AML-193 (cell line): ENCODE results near the gene SFRP5.

ENCODE experiments used
- DNase-seq, 2 experiments: peaks; one replicate each; lab custom pipeline; 2025; lab: John Stamatoyannopoulos, UW

The SFRP5 gene, protein sequence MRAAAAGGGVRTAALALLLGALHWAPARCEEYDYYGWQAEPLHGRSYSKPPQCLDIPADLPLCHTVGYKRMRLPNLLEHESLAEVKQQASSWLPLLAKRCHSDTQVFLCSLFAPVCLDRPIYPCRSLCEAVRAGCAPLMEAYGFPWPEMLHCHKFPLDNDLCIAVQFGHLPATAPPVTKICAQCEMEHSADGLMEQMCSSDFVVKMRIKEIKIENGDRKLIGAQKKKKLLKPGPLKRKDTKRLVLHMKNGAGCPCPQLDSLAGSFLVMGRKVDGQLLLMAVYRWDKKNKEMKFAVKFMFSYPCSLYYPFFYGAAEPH

DNA sequence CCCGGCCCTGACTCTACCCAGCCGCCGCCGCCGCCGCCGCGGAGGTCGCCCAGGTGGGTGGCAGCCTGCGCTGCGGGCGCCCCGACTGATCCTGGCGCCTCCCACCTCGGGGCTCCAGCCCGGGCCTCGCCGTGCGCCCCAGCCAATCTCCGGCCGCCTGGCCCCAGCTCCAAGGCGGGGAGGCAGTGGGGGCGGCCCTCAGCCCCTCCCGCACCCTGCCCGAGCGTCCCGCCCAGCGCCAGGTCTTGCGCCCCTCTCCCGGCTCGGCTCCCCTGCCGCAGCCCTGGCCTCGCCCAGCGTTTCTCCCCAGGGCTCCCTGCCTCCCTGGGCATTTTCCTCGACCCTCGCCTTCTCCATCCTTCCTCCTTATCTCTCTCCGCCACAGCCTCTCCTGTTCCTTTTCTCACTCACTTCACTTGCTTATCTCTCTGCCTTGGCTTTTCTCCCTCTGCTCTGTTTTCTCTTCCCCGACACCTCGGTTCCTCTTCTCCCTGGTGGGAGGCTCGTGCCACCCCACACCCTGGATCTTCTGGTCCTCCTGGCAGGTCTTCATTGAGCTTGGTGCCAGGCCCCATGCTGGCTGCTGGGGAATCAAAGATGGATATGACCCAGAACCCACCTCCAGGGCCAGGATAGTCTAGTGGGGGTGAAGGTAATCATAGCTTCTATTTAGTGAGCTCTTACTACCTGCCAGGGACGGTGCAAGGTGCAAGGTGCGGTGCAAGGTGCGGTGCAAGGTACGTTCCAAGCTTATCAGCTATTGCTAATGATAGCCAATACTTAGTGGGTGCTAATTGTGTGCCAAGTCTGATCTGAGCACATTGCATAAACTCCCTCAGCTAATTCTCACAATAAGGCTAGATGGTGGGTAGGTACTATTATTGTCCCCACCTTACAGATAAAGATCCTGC, at the start of gene SFRP5:
TSS of gene SFRP5 (minus strand) at position 87 of the 911 bp plus-strand sequence. CDS start 166 bp downstream, outside the sequence.
- DNase-seq: no peak

DNA sequence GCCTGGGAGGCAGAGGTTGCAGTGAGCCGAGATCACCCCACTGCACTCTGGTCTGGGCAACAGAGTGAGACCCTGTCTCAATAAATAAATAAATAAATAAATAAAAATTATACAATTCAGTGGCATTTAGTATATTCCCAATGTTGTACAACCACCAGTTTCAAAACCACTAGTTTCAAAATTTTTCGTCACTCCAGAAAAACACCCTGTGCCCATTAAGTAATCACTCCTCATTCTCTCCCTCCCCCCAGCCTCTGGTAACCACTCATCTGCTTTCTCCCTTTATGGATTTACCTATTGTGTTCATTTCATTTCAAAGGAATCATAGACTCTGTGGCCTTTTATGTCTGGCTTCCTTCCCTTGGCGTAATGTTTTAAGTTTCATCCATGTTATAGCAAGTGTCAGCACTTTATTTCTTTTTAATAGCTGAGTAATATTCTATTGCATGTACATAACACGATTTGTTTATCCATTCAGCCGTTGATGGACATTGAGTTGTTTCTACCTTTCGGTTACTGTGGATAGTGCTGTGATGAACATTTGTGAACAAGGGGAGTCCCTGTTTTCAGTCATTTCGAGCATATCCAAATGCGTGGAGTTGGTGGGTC, 48.4 kb upstream of the SFRP5 start:
- DNase-seq: no peak

DNA sequence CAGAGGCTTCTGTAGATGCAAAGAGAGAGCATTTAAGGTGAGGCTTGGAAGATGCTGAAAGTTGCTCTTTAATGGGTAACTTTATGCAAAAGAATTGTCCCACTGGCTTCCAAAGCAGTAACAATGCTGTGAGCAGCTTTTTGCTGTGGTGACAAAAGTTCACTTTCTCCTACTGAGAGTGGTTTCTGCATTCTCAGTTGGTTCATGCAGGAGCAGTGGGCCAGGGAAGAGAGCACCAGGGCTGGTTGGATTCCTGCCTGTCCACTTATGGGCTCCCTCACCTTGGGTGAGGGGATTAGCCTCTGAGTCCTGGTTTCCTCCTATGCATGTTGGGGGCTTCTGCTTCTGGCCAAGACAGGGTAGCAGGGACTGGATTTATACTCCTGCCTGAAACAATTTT, 46.8 kb upstream of the SFRP5 start:
- no peak for DNase-seq

DNA sequence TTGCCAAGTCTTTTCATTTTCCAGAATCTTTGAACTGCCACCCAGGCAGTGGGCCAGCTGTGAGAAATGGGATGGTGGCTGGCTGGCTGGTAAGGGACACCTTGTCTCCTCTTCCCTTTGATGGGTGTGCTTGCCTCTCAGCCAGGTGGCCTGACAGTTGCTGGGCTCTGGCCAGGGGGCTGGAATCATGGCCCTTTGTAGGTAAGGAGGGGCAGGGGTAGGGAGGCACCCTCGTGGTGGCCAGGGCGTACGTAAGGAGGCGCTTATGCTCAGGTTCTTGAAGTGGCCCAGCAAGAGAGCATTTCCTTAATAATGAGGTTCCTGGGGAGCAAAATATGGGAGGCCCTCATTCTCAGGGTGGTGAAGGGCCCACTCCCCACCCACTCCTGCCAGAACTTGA, 44.8 kb upstream of the SFRP5 start:
- DNase-seq: no peak

DNA sequence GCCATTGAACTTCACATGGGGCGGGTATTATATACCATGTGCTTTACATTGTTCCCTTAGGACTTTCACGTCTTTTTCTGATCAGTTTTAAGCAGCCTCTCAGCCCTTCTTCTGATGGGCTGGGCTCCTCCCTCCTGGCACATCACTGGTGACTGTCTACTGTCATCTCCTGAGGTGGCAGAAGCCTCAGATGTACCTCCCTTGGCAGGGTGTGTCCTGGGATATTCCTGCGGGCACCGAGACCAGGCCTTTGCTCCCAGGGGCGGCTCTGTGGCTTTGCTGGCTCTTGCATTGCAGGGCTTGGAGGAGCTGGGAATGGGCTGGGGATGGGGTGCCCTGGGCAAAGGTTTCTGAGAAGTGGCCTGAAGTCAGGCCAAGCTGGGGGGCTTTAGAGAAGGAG, 43.2 kb upstream of the SFRP5 start:
- DNase-seq: no peak

DNA sequence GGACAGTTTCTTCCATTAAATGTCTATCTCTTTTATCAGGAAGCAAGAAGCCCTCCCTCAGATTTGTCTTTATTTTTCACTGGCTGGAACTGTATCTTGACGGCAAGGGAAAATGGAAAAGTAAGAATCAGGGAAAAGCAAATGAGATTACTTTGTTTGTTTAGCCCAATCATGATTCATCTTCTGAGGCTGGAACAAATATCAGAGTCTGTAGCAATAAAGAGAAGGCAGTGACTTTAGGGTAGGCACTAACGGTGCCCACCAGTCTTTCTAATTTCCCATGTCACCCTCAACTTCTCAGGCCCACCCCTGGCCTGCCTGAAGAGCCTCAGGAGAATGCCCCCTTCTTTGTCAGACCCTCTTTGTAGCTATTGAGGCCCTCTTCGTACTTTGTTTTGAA, 41.5 kb upstream of the SFRP5 start:
- DNase-seq: no peak

DNA sequence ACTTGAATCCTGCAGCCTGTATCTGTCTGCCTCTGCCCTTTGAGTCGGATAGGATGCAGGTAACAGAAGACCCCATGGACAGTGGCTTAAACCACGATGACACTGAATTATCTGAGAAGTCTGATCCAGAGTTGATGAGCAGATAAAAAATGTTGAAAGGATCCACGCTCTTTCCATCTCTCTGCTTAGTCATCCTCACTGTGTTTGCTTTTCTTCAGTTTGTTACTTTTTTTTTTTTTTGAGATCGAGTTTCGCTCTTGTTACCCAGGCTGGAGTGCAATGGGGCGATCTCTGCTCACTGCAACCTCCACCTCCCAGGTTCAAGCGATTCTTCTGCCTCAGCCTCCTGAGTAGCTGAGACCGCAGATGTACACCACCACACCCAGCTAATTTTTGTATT, 40.9 kb upstream of the SFRP5 start:
- DNase-seq: no peak

DNA sequence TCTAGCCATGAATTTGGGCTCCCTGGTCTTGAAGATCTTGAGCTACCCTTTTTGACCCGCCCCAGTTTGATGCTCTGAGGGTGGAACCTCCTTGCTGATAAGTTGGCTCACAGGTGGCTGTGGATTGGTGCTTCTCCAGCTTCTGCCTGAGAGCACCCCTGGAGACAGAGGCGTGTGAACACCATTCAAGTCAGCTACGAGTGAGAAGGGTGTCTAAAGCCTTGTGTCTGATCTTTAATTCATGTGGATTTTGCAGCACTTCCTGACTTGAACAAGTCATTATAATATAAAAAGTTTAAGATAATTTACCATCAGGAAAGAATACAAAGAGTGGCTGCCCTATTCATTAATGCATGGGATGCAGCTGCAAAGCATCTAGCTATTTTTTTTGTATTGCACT, 40.2 kb upstream of the SFRP5 start:
- DNase-seq: no peak

DNA sequence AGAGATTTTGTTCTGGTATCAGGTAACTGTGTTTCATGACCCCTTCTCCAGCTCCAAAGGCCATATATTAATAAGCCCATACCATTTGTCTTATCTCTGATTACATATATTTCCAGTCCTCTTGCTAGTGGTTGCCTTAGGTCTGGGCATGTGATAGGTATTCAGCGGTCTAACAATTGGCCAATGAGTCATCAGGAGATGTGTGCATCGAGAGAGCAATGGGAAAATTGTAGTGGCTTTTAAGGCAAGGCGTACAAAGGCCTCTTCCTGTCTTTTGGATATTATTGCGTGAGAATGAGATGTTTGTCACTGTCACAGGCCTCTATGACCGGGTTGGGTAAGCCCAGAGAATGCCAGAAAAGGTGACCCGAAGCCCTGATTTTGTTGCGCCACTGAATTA, 38.6 kb upstream of the SFRP5 start:
- DNase-seq: no peak

DNA sequence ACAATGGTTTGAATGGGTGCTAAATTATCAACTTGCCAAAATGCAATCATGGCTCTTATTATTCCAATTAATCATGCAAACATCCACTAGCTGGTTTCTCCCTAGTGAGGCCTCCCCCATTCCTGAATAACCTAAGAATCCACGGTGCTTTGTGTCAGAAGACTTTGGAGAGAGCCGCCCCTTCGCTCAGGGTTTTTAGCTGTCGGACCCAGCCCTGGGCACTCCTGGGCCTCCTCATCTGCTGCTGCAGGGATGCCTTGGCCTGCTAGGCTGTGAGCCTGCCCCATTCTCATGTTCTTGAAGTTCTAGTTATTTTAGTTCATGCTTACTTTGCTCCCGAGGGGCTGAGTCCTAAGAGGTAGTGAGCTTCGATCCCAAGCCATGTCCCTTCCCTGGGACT, 34.1 kb upstream of the SFRP5 start:
- DNase-seq: no peak

DNA sequence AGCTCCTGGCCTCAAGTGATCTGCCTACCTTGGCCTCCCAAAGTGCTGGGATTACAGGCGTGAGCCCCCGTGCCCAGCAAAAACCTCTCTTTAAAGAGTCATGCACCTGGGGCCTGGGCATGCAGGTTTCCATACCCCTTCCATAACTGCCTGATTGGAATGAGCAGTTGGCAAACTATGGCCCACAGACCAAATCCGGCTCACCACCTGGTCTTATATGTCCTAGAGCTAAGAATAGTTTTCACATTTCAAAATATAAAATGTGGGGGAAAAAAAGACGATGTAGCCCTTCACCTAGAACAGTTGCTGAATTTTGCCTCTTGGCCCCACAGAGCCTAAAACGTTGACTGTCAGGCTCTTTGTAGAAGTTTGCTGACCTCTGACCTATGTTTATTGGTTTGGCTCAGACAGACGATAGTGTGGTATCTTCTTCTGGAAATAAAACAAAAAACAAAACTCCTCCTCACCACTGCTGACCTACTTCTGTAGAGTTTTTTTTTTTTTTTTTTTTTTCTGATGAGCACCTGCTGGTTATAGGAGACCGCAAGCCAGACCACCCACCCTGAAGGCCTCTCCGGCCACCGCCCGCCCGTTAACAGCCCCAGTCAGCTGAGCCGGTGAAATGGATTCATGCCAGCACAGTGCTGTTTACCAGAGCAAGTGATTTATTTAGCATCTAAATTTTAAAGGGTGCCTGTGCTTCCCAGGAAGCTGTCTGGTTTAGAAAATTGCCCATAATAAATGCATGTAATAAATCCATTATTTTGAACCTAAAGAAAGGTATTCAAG, 33.5 kb upstream of the SFRP5 start:
- DNase-seq: no peak

DNA sequence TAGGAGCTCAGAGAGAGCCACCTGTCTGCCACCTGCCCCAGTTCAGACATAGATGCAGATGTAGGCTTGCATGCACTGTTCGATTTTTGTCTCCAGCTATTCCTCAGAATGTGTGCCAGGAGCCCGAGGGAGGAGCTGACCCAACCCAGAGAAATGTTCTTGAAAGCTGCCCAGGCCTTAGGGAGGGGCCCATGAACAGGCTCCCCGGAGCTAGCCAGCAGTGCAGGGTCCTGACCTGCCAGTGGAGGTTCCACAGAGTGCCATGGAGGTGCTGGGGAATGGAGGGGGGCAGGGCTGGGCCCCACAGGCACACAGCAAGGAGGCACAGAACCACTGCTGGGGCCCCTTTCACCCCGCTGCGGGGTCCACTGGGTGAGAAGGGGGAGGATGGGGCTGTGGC, 29.6 kb upstream of the SFRP5 start:
- no peak for DNase-seq

DNA sequence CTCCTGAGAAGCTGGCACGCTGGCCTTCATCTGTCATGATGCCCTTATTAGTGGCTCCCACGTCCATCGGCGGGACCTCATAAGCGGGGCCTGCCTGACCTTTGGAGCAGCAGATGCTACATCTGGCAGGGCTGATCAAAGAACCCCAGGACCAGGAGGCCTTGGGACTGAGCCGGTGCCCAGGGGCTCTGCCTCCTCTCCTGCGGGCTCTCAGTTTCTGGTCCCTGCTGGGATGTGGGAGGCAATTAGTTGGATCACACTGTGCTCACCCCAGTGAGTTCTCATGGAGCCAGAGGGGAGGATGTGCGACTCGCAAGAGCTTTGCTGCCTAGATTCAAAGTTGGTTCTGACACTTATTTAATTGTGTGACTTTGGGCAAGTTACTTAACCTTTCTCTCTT, 28.7 kb upstream of the SFRP5 start:
- no peak for DNase-seq

DNA sequence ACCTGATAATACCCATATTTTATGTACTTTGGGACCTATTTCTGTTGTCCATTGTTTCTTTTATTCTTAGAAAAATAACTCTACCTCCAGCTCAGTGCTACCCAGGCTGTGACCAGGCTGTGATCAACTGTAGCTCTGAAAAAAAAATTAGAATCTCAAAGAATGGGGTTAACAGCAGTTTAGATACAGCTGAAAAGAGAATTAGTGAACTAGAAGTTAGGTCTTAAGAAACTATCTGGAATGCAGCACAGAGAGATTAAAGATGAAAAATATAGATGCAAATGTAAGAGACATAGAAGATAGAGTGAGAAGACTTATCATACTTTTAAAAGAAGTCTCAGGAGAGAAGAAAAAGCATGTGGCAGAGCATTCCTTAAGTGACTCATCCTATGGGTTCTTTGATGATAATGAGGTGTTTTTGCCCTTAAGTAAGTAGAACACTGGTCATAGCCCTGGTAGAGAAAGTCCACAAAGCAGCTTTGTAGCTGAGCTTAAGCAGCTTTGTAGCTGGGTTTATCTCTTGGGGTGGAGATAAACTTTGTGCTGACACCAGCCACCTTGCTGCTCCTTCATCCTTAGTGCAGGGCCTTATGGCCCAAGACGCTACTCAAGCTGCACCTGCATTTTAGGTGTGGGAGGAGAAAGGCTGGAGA, 27.3 kb upstream of the SFRP5 start:
- DNase-seq: no peak

DNA sequence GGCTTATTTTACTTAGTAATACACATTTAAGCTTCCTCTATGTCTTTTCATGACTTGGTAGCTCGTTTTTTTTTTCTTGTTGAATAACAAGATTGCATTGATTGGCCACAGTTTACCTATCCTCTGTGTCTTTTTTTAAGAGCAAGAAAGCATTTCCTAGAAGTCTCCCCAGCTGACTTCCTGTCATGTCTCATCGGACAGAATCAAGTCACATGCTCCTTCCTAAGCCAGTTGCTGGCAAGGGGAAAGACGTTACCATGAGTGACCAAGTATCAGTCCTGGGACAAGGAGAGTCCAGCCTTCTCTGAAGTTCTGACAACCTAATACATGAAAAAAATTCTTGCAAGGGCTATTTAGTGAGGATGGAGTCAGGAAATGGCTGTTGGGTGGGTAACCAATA, 24.9 kb upstream of the SFRP5 start:
- no peak for DNase-seq

DNA sequence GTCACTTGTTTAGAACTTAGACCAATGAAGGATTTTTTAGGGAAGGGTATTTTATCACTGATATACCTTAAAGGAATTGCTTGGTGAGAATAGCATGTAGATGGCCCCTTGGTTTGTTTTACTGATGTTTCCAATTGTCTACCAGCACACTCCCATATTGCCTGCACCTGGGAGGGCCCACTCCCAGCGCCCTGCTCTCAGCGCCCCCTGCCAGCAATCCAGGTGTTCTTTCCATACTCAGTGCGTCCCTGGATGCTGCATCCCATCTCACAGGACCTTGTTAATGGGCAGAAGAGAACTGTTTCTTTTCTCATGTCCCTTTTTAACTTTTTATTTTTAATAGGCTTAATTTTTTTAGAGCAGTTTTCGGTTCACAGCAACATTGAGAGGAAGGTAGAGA, 24.1 kb upstream of the SFRP5 start:
- no peak for DNase-seq

DNA sequence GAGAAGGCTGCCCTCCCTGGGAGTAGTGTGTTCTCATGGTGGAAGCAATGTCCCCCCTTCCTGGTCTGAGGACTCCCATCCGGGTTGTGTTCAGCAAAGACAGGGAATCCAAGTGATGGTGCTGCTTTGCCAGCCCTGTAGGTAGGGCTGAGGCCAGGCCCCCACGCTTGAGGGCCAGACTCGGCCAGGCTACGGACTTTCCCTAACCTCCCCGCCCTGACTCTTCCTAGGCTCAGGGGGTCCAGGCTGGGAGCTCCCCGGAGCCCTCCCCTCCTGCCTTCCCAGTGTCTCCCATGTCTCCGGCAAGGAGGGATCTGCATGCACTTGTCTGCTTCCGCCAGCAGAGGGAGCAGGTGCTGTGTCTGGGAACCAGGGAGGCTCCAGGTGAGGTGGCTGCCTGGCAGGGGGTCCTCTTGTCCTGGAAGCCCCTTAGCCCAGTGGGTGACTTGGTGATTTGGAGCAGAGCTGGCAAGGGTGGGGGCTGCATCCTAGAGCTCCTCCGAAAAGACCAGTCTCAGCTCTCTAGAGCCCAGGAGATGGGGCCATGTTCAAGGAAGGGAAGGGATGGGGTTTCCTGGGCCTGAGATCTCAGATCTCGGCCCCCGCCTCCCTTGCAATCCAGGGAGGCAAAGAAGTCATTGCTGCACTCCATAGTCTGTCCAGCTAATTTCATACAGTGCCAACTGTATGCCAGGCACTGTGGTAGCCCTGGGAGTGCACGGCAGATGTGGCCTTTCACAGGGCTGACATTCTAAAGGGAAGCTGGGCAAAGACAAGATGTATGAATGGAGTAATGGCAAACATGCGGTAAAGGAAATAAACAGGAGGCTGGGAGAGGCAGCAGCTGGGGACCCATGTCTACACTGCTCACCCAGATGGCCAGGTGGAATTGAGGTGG, 20.3 kb upstream of the SFRP5 start:
- DNase-seq: peak; percentile 21 to 28

DNA sequence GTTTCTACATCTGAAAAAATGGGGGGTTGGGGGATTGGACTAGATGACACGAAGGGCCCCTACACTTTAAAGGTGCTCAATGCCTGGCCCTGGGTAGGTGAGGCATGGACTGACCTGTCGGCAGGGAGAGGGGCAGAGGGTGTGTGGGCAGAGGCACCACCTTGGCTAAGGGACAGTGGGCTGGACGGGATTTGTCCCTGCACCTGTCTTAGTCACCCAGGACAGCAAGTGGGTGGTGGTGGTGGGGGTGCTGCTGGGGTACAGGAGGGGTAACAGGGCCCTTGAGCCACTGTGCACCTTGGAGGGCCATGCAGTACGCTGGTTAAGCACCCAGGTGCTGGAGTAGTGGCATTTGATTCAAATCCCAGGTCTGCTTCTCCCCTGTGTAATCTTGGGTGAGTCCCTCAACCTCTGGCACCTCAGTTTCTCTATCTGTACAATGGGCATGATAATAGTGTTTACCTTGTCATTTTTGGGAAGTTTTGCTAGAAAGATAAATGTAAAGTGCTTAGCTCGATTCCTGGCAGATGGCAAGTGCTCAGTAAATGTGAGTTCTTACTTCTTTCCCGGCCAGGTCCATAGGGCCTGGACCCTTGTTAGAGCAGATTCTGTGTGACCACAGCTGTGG, 18.1 kb upstream of the SFRP5 start:
- no peak for DNase-seq

DNA sequence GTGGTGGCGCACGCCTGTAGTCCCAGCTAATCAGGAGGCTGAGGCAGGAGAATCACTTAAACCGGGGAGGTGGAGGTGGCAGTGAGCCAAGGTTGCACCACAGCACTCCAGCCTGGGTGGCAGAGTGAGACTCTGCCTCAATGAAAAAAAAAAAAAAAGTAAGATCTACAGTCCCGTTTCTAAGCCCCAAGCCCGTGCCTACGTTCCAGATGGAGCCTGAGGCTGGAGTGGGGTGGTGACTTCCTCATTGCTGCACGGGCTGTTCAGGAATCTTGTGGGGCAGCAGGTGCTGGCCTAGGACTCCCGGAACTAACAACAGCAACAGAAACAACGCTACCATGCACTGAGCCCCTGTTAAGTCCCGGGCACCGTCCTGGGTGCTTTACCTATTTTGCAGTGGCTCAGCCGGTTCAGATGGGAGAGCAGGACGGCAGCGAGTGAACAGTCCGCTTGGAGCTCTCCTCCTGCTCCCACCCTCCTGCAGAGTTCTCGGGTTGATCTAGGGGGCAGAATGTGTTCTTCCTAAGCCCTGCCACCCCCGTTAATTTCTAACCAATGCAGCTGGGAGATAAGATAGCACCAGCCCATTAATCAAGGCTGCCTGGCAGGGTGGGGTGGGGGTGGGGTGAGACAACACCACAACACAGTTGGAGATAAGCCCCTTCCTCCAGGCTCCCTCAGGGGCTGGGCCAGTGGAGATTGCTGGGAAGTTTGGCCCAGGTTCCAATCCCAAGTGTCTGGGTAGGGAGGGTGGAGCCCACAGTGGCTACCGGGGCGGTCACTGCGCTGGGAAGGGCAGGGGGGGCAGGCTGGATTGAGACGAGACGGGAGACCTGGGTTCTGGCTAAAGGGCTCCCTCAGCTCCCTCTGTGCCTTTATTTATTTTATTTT, 17.0 kb upstream of the SFRP5 start:
- no peak for DNase-seq
